ENCODE data around the gene IGFL2. TPM values are rescaled to one million over a fixed set of nuclear protein-coding genes. Genes with fewer than 3 reads are reported as not detected.
"Not testable (repeated sequence)": the region's sequence is repeated elsewhere in the genome, so short reads cannot be mapped to it uniquely, and the experiment has no call there.

IGFL2 gene
- total RNA-seq, 2 experiments from 2014 or later = not detected

DNA sequence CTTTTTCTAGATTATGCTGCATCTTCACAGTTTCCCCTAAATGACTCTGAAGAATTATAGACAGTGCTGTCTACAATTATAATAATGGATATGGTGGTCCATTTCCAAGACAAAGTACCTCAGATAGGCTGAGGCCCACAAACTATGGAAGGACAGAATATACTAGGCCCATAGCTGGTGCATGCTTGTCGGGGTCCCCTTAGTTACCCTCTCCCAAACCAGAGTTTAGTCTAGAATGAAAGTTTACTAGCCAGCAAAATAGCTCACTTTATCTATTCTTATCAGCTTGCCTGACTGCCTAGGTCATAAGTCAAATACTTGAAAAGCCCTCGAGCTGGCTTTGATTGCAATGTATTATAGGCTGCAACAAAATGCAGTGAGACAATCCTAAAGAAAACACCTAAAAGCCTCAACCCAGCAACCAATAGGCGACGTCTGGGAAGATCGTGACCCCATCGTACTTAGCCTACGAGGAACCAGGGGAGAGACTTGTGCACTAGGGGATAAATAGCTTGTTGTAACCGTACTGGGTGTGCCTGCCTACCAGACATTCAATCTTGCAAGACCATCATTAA, 785 bp upstream of the IGFL2 start:
- Mint-ChIP-seq H3K9me3 (no peaks in the 10 kb centered on the region), H3K36me3 (ENCODE audit: low read depth) (no peaks in the 10 kb centered on the region), H3K4me1 (ENCODE audit: low read depth) (peaks cover 10% of the 10 kb centered on the region), H3K27me3 (ENCODE audit: low read depth) (peaks cover 30% of the 10 kb centered on the region), H3K27ac (no peak overlapping the region), H3K4me3 (no peak overlapping the region)
- intact Hi-C loops (cut with micrococcal nuclease) = loop anchor here (5.0 kb wide), 1 partner anchor 40 kb away; no protein-coding TSS in a partner anchor
- CTCF ChIA-PET = interaction anchor here (1.2 kb wide), 1 partner anchor 118 kb away, joined by 4 read pairs; no protein-coding TSS in a partner anchor
- no peak for DNase-seq

DNA sequence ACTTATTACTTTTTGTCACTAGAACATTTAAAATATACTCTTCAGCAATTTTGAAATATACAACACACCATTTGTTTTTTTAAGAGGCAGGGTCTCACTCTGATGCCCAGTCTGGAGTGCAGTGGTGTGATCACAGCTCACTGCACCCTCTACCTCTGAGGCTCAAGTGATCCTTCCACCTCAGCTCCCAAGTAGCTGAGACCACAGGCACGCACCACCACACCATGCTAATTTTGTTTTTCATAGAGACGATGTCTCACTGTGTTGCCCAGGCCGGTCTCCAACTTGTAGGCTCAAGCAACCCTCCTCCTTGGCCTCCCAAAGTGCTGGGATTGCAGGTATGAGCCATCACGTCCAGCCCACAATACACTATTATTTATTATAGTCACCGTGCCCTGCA, 2.6 kb downstream of the IGFL2 start:
- H3K9me3 Mint-ChIP-seq = no peaks in the 10 kb centered on the region
- peaks cover 44% of the 10 kb centered on the region for H3K27me3 Mint-ChIP-seq (ENCODE audit: low read depth)
- H3K4me1 Mint-ChIP-seq (ENCODE audit: low read depth) = peaks cover 13% of the 10 kb centered on the region
- intact Hi-C loops (cut with micrococcal nuclease) = no loop called here
- H3K4me3 Mint-ChIP-seq = no peak overlapping the region
- DNase-seq = no peak
- H3K36me3 Mint-ChIP-seq (ENCODE audit: low read depth) = no peaks in the 10 kb centered on the region
- no peak overlapping the region for H3K27ac Mint-ChIP-seq
- CTCF ChIA-PET = no interaction called here

- intact Hi-C loops (cut with micrococcal nuclease) = no loop called here
- Mint-ChIP-seq H3K4me1 (ENCODE audit: low read depth) (peaks cover 3% of the 10 kb centered on the region), H3K4me3 (no peak overlapping the region), H3K27me3 (ENCODE audit: low read depth) (peaks cover 42% of the 10 kb centered on the region), H3K27ac (no peak overlapping the region), H3K9me3 (no peaks in the 10 kb centered on the region), H3K36me3 (ENCODE audit: low read depth) (no peaks in the 10 kb centered on the region)
- no peak for DNase-seq
- CTCF ChIA-PET = interaction anchor here (0.6 kb wide), 1 partner anchor 125 kb away, joined by 3 read pairs; no protein-coding TSS in a partner anchor
Observed at GRCh38 chr19:46155237-46155636, 7.2 kb downstream of the IGFL2 start.

DNA sequence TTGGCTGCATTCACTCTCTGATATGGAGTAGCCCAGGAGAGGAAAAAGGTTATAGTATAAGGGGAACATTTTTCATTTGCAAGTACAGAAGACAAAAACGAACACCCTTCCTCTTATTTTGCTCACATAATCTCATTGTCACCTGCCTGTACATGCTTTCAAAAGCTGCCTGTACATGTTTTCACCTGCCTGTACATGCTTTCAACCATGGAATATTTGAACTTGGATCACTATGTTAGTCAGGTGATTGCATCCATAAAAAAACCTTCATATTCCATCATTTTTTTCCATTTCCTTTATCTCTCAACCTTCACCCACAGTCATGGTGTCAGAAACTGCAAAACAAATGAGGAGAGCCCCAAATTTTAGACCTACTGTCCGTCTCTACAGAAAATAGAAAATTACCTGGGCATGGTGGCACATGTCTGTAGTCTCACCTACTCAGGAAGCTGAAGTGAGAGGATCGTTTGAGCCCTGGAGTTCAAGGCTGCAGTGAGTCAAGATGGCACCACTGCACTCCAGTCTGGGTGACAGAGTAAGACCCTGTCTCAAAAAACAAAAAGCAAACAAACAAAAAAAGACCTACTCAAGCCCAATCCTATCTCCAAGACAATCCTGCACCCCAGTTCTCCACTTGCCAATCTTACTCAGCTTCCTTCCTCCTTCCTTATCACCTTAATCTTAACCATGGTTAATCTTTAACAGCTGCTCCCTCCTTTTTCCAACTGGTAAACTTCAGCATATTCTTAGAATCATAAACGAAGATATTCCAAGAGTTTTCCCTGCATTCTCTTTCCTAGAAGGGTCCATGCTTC, 11.6 kb downstream of the IGFL2 start:
- Mint-ChIP-seq H3K4me1 (ENCODE audit: low read depth) (no peaks in the 10 kb centered on the region), H3K9me3 (peaks cover 16% of the 10 kb centered on the region)

DNA sequence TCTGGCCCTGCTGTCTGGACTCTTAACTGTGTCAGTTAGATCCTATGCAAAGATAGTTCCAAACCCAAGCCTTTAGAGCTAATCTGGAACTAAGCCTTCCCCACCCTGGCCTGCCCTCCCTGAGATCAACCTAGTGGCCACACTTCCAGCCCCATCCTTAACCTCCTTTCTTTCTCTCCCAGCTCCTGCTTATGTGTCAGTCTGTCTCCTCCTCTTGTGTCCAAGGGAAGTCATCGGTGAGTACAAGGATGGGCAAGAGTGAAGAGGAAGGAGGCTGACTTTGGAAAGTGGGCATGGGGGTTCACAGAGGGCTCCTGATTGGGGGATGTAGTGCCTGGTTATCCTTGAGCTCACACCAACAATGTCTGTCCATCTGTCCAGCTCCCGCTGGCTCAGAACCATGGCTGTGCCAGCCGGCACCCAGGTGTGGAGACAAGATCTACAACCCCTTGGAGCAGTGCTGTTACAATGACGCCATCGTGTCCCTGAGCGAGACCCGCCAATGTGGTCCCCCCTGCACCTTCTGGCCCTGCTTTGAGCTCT, 12.3 kb downstream of the IGFL2 start:
- H3K27ac Mint-ChIP-seq = no peak overlapping the region
- intact Hi-C loops (cut with micrococcal nuclease) = no loop called here
- peaks cover 16% of the 10 kb centered on the region for H3K9me3 Mint-ChIP-seq
- no peak for DNase-seq
- H3K27me3 Mint-ChIP-seq (ENCODE audit: low read depth) = peaks cover 31% of the 10 kb centered on the region
- no peaks in the 10 kb centered on the region for H3K4me1 Mint-ChIP-seq (ENCODE audit: low read depth)
- CTCF ChIA-PET = no interaction called here
- no peak overlapping the region for H3K4me3 Mint-ChIP-seq
- no peaks in the 10 kb centered on the region for H3K36me3 Mint-ChIP-seq (ENCODE audit: low read depth)

More for the DNA sequence above, 11.6 kb downstream of the IGFL2 start:
- intact Hi-C loops (cut with micrococcal nuclease) = no loop called here
- DNase-seq = no peak
- peaks cover 32% of the 10 kb centered on the region for H3K27me3 Mint-ChIP-seq (ENCODE audit: low read depth)
- CTCF ChIA-PET = no interaction called here
- no peak overlapping the region for H3K27ac Mint-ChIP-seq
- H3K4me3 Mint-ChIP-seq = no peak overlapping the region
- H3K36me3 Mint-ChIP-seq (ENCODE audit: low read depth) = no peaks in the 10 kb centered on the region

DNA sequence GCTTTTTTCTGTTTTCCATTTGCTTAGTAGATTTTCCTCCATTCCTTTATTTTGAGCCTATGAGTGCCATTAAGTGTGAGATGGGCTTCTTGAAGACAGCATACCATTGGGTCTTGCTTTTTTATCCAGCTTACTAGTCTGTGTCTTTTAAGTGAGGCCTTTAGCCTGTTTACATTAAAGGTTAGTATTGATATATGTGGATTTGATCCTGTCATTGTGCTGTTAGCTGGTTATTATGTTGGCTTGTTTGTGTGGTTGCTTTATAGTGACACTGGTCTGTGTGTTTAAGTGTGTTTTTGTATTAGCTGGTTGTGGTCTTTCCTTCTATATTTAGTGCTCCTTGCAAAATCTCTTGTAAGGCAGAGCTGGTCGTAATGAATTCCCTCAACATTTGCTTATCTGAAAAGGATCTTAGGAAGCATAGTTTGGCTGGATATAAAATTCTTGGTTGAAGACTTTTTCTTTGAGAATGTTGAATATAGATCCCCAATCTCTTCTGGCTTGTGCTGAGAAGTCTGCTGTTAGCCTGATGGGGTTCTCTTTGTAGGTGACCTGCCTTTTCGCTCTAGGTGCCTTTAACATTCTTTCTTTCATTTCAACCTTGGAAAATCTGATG, 13.7 kb downstream of the IGFL2 start:
- Mint-ChIP-seq H3K9me3 (peaks cover 16% of the 10 kb centered on the region), H3K27me3 (ENCODE audit: low read depth) (peaks cover 26% of the 10 kb centered on the region)
- DNase-seq; H3K27ac Mint-ChIP-seq; H3K4me1 Mint-ChIP-seq (ENCODE audit: low read depth); H3K36me3 Mint-ChIP-seq (ENCODE audit: low read depth); intact Hi-C loops (cut with micrococcal nuclease); H3K4me3 Mint-ChIP-seq: not testable (repeated sequence)
- CTCF ChIA-PET = interaction anchor here (0.6 kb wide), 1 partner anchor 106 kb away, joined by 3 read pairs; no protein-coding TSS in a partner anchor

DNA sequence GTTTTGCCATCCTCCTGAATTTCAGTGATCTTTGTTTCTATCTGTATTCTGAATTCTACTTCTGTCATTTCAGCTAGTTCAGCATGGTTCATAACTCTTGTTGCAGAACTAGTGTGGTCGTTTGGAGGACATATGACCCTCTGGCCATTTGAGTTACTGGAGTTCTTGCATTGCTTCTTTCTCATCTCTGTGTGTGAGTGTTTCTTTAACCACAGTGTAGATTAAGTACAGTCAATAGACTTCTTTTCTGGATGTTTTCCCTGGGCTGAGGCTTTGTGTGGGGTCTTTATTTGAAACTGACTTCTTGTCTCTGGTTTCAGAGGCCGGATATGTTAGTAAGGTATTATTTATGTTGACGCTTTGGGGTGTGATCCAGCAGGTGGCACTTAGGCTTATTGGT, 14.7 kb downstream of the IGFL2 start:
- H3K27me3 Mint-ChIP-seq (ENCODE audit: low read depth) = peaks cover 30% of the 10 kb centered on the region
- H3K27ac Mint-ChIP-seq = no peak overlapping the region
- H3K4me3 Mint-ChIP-seq = no peak overlapping the region
- no peaks in the 10 kb centered on the region for H3K36me3 Mint-ChIP-seq (ENCODE audit: low read depth)
- no peaks in the 10 kb centered on the region for H3K4me1 Mint-ChIP-seq (ENCODE audit: low read depth)
- intact Hi-C loops (cut with micrococcal nuclease) = no loop called here
- CTCF ChIA-PET = interaction anchor here (0.6 kb wide), 1 partner anchor 105 kb away, joined by 3 read pairs; no protein-coding TSS in a partner anchor
- peaks cover 16% of the 10 kb centered on the region for H3K9me3 Mint-ChIP-seq
- DNase-seq = no peak

DNA sequence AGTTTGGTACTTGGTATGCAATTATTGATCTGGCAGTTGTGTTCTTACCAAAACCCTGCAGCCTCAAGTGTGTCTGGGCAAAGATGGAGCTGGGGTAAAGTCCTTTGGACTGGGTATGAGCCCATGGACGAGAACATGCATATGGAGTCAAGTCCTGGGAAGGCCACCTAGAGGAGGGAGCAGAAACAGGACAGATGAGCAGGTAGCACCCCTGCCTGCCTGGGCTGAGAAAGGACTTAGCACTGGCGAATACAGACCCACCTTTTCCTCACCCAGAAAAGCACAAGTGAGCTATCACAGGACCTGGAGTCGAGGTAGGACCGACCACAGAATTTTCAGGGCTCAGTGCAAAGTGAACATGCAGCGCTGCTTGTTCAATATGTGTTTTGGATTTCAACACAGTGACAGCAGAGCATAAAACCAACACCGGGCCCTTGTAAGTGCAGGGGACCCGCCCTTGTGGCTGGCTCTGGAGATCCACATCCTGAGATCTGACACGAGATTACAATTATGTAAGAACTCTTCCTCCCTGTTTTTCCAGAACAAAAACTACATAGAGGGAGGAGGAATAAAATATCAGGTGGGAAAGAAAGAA, 25.9 kb downstream of the IGFL2 start:
- peaks cover 5% of the 10 kb centered on the region for H3K9me3 Mint-ChIP-seq
- no peak overlapping the region for H3K27ac Mint-ChIP-seq
- no peaks in the 10 kb centered on the region for H3K36me3 Mint-ChIP-seq (ENCODE audit: low read depth)
- H3K4me1 Mint-ChIP-seq (ENCODE audit: low read depth) = no peaks in the 10 kb centered on the region
- H3K27me3 Mint-ChIP-seq (ENCODE audit: low read depth) = peaks cover 45% of the 10 kb centered on the region
- no peak for DNase-seq
- CTCF ChIA-PET = no interaction called here
- no peak overlapping the region for H3K4me3 Mint-ChIP-seq
- intact Hi-C loops (cut with micrococcal nuclease) = no loop called here

GRCh38 chr19:46176116-46176860, 28.2 kb downstream of the IGFL2 start:
- Mint-ChIP-seq H3K9me3 (no peaks in the 10 kb centered on the region), H3K27ac (no peak overlapping the region), H3K27me3 (ENCODE audit: low read depth) (peaks cover 38% of the 10 kb centered on the region), H3K4me3 (no peak overlapping the region), H3K4me1 (ENCODE audit: low read depth) (peaks cover 8% of the 10 kb centered on the region), H3K36me3 (ENCODE audit: low read depth) (no peaks in the 10 kb centered on the region)
- intact Hi-C loops (cut with micrococcal nuclease) = no loop called here
- DNase-seq = no peak
- CTCF ChIA-PET = interaction anchor here (0.6 to 1.2 kb wide), 2 partner anchors 98 to 148 kb away, joined by 3 read pairs; no protein-coding TSS in a partner anchor

DNA sequence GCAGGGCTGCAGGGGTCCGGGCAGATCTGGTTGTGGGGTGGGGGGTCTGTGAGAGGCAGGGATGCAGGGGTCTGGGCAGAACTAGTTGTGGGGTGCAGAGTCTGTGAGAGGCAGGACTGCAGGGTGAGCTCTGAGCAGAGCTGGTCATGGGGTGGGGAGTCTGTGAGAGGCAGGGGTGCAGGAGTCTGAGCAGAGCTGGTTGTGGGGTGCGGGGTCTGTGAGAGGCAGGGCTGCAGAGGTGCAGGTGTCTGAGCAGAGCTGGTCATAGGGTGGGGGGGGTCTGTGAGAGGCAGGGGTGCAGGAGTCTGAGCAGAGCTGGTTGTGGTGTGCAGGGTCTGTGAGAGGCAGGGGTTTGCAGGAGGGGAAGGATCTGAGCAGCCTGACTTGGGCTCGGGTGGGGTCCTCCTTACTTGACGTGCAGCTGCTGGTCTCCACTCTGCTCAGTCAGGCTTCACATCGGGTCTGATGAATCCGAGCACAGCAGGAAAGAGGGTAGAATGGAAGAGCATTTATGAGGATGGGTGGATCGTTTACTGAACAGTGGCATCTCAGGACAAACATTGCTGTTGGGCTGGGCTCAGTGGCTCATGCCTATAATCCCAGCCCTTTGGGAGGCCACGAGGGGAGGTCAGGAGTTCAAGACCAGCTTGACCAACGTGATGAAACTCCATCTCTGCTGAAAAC, 31.2 kb downstream of the IGFL2 start:
- Mint-ChIP-seq H3K4me1 (ENCODE audit: low read depth) (peaks cover 25% of the 10 kb centered on the region), H3K27me3 (ENCODE audit: low read depth) (peaks cover 29% of the 10 kb centered on the region), H3K27ac (no peak overlapping the region), H3K9me3 (no peaks in the 10 kb centered on the region), H3K36me3 (ENCODE audit: low read depth) (no peaks in the 10 kb centered on the region), H3K4me3 (no peak overlapping the region)
- no peak for DNase-seq
- intact Hi-C loops (cut with micrococcal nuclease) = no loop called here
- CTCF ChIA-PET = interaction anchor here (0.6 to 2.6 kb wide), 3 partner anchors 10 to 152 kb away, joined by 3 to 8 read pairs (median 3); no protein-coding TSS in a partner anchor

DNA sequence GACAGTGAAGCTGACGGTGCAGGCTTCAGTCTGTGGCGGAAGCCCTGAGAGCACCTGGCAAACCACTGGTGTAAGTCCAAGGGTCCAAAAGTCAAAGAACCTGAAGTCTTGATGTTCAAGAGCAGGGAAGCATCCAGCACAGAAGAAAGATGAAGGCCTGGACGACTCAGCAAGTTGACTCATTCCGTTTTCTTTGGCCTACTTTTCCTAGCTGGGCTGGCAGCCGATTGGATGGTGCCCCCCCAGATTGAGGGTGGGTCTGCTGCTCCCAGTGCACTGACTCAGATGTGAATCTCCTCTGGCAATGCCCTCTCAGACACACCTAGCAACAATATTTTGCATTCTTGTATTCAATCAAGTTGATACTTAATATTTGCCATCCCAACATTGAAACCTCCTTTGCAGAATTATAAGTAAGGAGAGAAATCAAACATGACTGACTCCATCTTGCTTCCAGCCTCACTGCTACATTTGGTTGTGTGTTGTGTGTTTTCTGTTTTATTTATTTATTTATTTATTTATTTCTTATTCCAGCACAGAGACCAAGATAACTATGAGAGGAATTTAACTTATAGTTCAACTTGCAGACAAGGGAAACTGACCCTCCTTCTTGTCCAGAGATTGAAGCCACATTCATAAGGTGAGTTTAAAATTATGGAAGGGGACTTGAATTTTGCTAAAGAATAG, 32.8 kb downstream of the IGFL2 start:
- CTCF ChIA-PET = interaction anchor here (2.6 kb wide), 1 partner anchor 8 kb away, joined by 8 read pairs; no protein-coding TSS in a partner anchor
- Mint-ChIP-seq H3K9me3 (no peaks in the 10 kb centered on the region), H3K27ac (peak overlapping the region; percentile 79), H3K4me3 (no peak overlapping the region), H3K4me1 (ENCODE audit: low read depth) (peaks cover 40% of the 10 kb centered on the region), H3K27me3 (ENCODE audit: low read depth) (peaks cover 24% of the 10 kb centered on the region), H3K36me3 (ENCODE audit: low read depth) (no peaks in the 10 kb centered on the region)
- intact Hi-C loops (cut with micrococcal nuclease) = loop anchor here (2.0 kb wide), 1 partner anchor 318 kb away; the partner anchor contains the start of gene SYMPK
- DNase-seq = peak; percentile 21
